ENCODE measurements around the gene IGF2.

The IGF2 gene

GRCh38 chr11:2104524-2105440, 34.4 kb downstream of the IGF2 start:
- Histone ChIP-seq H3K4me3 (ENCODE audit: low read depth, low read length) (no peak overlapping the region), H3K36me3 (ENCODE audit: control insufficient read depth in 2 of 2, insufficient read depth in 1 of 2, low read length in 2 of 2) (no peaks in the 10 kb centered on the region), H3K4me1 (ENCODE audit: control insufficient read depth, insufficient read depth, low read length) (no peaks in the 10 kb centered on the region; the same call in 1 of the 2 replicates), H3K27ac (ENCODE audit: extremely low read depth, low read depth, low read length) (no peak overlapping the region), H3K9me3 (ENCODE audit: control insufficient read depth, insufficient read depth, low read depth, low read length) (no peaks in the 10 kb centered on the region)
- TF ChIP-seq ZNF561 (tag by site-specific recombination; IDR thresholded peaks at IDR 0.05; ENCODE audit: borderline replicate concordance) (no peak), REPIN1 (tag by site-specific recombination; IDR thresholded peaks at IDR 0.05; ENCODE audit: low read depth) (no peak), ZFHX2 (tag by site-specific recombination; conservative IDR thresholded peaks at IDR 0.05) (peak; percentile 89), HOXC10 (CRISPR knock-in tag; IDR thresholded peaks at IDR 0.05) (no peak), ZNF776 (tag by site-specific recombination; IDR thresholded peaks at IDR 0.05; ENCODE audit: borderline replicate concordance) (no peak), ZNF792 (tag by site-specific recombination; IDR thresholded peaks at IDR 0.05) (no peak), EGR2 (tag by site-specific recombination; IDR thresholded peaks at IDR 0.05; ENCODE audit: low read depth) (peak; percentile 89), ZNF660 (tag by site-specific recombination; IDR thresholded peaks at IDR 0.05) (no peak)
- POLR2A ChIA-PET, result no interaction called here
- CTCF ChIA-PET, result interaction anchor here (0.8 kb wide), 1 partner anchor 68 kb away, joined by 3 read pairs; no protein-coding TSS in a partner anchor

- ChIA-PET POLR2A (no interaction called here), CTCF (interaction anchor here (0.8 kb wide), 1 partner anchor 67 kb away, joined by 3 read pairs; no protein-coding TSS in a partner anchor)
- Histone ChIP-seq H3K4me1 (ENCODE audit: control insufficient read depth, insufficient read depth, low read length) (no peaks in the 10 kb centered on the region; the same call in 1 of the 2 replicates), H3K27ac (ENCODE audit: extremely low read depth, low read depth, low read length) (no peak overlapping the region), H3K9me3 (ENCODE audit: control insufficient read depth, insufficient read depth, low read depth, low read length) (no peaks in the 10 kb centered on the region), H3K36me3 (ENCODE audit: control insufficient read depth in 2 of 2, insufficient read depth in 1 of 2, low read length in 2 of 2) (no peaks in the 10 kb centered on the region), H3K4me3 (ENCODE audit: low read depth, low read length) (no peak overlapping the region)
- no peak for TF ChIP-seq ZNF571 (tag by site-specific recombination; IDR thresholded peaks at IDR 0.05)
- TF ChIP-seq ZNF837 (tag by site-specific recombination; IDR thresholded peaks at IDR 0.05), result no peak
- no peak for TF ChIP-seq ZNF549 (tag by site-specific recombination; IDR thresholded peaks at IDR 0.05)
- TF ChIP-seq ZNF777 (tag by site-specific recombination; IDR thresholded peaks at IDR 0.05; ENCODE audit: borderline replicate concordance), result no peak
- TF ChIP-seq ZNF555 (tag by site-specific recombination; conservative IDR thresholded peaks at IDR 0.05), result no peak
- TF ChIP-seq ZNF747 (tag by site-specific recombination; IDR thresholded peaks at IDR 0.05), result no peak
- TF ChIP-seq ZNF169 (tag by site-specific recombination; IDR thresholded peaks at IDR 0.05), result no peak
- no peak for TF ChIP-seq ZNF202 (tag by site-specific recombination; IDR thresholded peaks at IDR 0.05; ENCODE audit: borderline replicate concordance)
- no peak for TF ChIP-seq ZNF529 (tag by site-specific recombination; IDR thresholded peaks at IDR 0.05; ENCODE audit: insufficient replicate concordance)
- no peak for TF ChIP-seq PRDM1 (tag by site-specific recombination; IDR thresholded peaks at IDR 0.05)
- TF ChIP-seq ZIC2 (tag by site-specific recombination; IDR thresholded peaks at IDR 0.05), result no peak
- no peak for TF ChIP-seq REPIN1 (tag by site-specific recombination; IDR thresholded peaks at IDR 0.05; ENCODE audit: low read depth)
- no peak for TF ChIP-seq ZSCAN18 (tag by site-specific recombination; IDR thresholded peaks at IDR 0.05)
- TF ChIP-seq PRDM2 (tag by site-specific recombination; IDR thresholded peaks at IDR 0.05; ENCODE audit: borderline replicate concordance), result no peak
- TF ChIP-seq ZNF112 (tag by site-specific recombination; IDR thresholded peaks at IDR 0.05), result no peak
- TF ChIP-seq ZNF335 (tag by site-specific recombination; conservative IDR thresholded peaks at IDR 0.05), result no peak
- no peak for TF ChIP-seq SALL2 (tag by site-specific recombination; IDR thresholded peaks at IDR 0.05; ENCODE audit: borderline replicate concordance)
- TF ChIP-seq ZNF394 (tag by site-specific recombination; IDR thresholded peaks at IDR 0.05; ENCODE audit: borderline replicate concordance), result no peak
Measured at GRCh38 chr11:2103668-2104523, 35.3 kb downstream of the IGF2 start.

All from HEK293 (cell line).